DND-41 (cell line): ENCODE results near the gene HECA.

ENCODE experiments used
- CTCF ChIP-seq: IDR thresholded peaks from 2 replicates; pipeline ENCODE4 v1.5.1; 2012; ENCODE audit warnings: borderline replicate concordance, low read length, moderate library complexity, mild to moderate bottlenecking; ENCODE audit not compliant: poor library complexity, severe bottlenecking; ENCODE audit errors: extremely low read depth
- EZH2 ChIP-seq: IDR thresholded peaks from 3 replicates; pipeline ENCODE4 v1.6.1; 2012; ENCODE audit warnings: borderline replicate concordance, low read depth, mild to moderate bottlenecking, moderate library complexity, low read length, inconsistent platforms; ENCODE audit not compliant: severe bottlenecking

DNA sequence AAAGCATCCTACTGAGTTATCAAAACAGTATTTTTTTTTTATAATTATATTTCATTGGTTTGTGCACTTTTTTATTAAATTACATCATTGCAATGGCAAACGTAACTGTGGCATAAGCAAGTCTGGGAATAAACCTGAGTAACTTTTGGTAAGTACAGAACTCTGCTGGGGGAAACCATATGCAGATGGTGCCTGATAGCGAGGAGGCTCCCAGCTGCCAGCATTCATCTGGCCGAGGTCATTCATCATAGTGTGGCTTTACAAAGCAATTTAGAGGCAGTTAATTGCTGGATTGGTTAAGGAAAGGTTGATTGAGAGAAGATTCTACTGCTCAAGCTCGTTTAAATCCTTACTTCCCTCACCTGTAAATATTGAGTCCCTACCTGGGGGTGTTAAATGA is 52.6 kb downstream of the HECA start:
- TF ChIP-seq CTCF (no peak), EZH2 (no peak)
